Loucy (cell line): ENCODE data around the gene RPL22L1.

Source experiments
- EZH2phosphoT487 ChIP-seq: fragments of 200-600 bp; IDR thresholded peaks from 2 replicates; pipeline ENCODE4 v1.6.1; 2018; ENCODE audit warnings: antibody characterized with exemption, mild to moderate bottlenecking, moderate library complexity, borderline replicate concordance
- TF ChIP-seq, protein P1 (sequence below): fragments of 200-600 bp; sonication (generic); conservative IDR thresholded peaks from 2 replicates; pipeline ENCODE4 v1.5.1; 2014; ENCODE audit warnings: mild to moderate bottlenecking, antibody characterized with exemption, low read length

- TF ChIP-seq, protein P1, sequence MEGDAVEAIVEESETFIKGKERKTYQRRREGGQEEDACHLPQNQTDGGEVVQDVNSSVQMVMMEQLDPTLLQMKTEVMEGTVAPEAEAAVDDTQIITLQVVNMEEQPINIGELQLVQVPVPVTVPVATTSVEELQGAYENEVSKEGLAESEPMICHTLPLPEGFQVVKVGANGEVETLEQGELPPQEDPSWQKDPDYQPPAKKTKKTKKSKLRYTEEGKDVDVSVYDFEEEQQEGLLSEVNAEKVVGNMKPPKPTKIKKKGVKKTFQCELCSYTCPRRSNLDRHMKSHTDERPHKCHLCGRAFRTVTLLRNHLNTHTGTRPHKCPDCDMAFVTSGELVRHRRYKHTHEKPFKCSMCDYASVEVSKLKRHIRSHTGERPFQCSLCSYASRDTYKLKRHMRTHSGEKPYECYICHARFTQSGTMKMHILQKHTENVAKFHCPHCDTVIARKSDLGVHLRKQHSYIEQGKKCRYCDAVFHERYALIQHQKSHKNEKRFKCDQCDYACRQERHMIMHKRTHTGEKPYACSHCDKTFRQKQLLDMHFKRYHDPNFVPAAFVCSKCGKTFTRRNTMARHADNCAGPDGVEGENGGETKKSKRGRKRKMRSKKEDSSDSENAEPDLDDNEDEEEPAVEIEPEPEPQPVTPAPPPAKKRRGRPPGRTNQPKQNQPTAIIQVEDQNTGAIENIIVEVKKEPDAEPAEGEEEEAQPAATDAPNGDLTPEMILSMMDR, result no peak
- TF ChIP-seq EZH2phosphoT487, result no peak
Observed at GRCh38 chr3:170868577-170869238, 1.3 kb downstream of the RPL22L1 start.
